ENCODE data around the gene DLL1.

DNA sequence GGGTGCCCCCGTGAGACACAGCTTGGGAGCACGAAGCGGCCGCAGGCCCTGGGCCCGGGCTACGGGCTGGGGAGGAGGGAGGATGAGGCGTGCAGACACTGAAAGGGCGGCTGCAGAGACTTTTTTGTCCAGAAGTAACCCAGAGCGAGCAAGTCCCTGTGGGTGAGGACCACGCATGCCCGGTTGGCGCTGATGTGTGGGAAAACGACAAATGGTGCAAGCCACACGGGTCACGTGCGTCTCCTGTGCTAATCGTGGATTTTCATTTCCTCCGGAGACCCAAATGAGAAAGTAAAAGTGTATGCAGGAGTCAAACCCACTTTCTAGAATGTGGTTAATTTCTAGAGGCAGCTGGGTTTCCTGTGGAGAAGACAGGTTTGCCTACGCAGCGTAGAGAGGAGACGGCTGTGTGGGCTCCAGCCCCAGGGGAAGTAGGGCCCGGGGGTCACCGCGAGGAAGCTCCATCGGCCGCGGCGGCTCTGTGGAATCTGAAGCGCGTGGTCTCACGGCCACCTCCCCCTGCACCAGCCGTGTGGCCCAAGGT lies 19.0 kb downstream of the DLL1 start:
- TF ChIP-seq POLR2A (IDR thresholded peaks at IDR 0.05) = no peak
- TF ChIP-seq, protein P1, sequence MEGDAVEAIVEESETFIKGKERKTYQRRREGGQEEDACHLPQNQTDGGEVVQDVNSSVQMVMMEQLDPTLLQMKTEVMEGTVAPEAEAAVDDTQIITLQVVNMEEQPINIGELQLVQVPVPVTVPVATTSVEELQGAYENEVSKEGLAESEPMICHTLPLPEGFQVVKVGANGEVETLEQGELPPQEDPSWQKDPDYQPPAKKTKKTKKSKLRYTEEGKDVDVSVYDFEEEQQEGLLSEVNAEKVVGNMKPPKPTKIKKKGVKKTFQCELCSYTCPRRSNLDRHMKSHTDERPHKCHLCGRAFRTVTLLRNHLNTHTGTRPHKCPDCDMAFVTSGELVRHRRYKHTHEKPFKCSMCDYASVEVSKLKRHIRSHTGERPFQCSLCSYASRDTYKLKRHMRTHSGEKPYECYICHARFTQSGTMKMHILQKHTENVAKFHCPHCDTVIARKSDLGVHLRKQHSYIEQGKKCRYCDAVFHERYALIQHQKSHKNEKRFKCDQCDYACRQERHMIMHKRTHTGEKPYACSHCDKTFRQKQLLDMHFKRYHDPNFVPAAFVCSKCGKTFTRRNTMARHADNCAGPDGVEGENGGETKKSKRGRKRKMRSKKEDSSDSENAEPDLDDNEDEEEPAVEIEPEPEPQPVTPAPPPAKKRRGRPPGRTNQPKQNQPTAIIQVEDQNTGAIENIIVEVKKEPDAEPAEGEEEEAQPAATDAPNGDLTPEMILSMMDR (IDR thresholded peaks at IDR 0.05 in 8 of 11, conservative IDR thresholded peaks at IDR 0.05 in 3 of 11) = no peak

All from spleen (tissue), 7 donors.